ENCODE data around the gene NPPB.

The NPPB gene

DNA sequence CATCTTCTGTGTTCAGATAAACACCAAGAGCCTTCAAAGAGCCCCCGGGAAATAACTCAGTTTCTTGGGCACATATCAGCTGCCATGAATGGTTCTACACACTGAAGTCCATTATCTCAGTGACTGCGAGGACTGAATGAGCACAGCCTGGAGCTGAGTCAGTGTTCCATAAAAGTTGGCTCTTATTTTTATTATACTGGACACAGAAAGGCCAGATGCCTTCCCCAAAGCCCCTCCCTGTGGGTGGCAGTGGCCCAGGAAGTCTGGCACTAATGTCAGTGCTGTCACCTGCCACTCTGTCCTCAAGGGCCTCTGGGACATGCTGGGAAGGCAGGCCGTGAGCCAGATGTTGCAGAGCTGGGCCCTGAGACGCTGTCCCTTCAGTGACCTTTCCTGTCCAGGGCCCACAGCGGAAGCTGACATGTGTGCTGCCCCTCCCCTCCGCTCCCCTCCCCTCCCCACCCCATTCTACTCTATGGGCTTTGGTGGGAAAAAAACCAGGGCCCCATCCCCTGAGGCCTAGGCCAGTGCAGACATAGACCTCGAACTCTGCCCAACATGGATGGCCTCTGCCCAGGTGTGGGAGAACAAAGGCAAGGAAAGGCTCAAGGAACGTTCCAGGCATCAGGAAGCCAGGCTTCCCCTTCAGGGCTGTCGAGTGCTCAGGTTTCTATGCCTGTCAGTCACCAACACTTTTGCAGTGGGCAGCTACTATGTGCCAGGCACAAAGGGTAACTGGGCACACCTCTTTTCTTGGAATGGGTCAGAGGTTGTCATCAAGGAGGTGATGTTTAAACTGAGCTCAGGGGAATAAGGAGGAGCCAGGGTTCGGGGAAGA lies 22.4 kb upstream of the NPPB start:
- DNase-seq: no peak

DNA sequence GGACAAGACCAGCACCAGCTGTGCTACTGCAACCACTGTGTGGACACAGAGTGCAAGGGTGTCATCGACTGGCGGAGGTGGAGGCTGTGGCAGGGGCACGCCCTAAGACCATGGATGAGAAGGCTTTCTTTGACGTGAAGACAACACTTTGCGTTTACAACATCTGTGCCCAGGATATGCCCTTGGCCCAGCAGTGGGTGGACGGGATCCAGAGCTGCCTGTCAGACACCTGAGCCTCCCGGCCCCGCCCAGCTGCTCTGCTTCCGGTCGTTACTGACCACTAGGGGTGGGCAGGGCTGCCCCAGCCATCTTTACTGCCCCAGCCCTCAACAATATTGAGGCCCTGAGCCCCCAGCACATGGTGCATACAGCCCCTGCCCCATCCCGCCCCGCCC lies 21.4 kb upstream of the NPPB start:
- DNase-seq: no peak

DNA sequence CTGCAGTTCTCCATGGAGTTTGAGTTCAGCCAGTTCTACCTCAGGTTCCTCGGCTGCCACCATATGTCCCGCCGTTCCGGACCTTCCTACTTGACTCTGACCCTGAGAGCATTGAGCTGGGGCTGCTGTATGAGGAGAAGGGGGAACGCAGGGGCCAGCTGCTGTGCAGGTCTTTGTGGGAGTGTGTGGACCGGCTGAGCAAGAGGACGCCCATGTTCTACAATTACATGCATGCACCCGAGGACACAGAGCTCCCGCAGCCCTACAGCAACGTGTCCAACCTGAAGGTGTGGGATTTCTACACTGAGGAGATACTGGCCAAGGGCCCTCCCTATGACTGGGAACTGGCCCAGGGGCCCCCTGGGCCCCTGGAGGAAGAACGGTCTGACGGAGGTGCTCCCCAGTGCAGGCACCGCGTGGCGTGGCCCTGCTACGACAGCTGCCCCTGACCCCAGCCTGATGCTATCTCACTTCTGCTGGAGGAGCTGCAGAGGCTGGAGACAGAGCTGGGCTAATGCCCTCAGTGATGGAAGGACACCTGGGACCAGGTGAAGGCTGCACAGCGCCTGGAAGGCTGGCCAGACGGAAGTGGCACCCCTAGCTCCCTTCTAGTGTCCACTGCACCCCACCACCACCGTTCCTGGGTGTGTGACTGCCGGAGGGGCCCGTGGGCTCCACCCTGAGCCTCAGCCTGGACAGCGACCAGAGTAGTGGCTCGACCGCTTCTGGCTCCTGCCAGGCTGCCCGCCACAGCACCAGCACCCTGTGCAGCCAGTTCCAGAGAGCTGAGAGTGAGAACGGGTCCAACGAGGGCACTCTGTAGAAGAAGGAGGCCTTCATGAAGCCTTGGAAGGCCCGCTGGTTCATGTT lies 20.8 kb upstream of the NPPB start:
- DNase-seq: no peak

DNA sequence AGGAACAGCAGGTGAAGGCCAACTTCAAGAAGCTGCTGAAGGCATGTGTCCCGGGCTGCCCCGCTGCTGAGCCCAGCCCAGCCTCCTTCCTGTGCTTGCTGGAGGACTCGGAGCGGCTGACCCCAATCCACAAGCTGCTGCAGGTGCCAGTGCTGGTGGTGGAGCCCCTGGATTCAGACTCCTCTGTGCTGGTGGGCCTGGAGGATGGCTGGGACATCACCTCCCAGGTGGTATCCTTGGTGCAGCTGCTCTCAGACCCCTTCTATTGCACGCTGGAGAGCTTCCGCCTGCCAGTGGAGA lies 20.1 kb upstream of the NPPB start:
- DNase-seq: no peak

DNA sequence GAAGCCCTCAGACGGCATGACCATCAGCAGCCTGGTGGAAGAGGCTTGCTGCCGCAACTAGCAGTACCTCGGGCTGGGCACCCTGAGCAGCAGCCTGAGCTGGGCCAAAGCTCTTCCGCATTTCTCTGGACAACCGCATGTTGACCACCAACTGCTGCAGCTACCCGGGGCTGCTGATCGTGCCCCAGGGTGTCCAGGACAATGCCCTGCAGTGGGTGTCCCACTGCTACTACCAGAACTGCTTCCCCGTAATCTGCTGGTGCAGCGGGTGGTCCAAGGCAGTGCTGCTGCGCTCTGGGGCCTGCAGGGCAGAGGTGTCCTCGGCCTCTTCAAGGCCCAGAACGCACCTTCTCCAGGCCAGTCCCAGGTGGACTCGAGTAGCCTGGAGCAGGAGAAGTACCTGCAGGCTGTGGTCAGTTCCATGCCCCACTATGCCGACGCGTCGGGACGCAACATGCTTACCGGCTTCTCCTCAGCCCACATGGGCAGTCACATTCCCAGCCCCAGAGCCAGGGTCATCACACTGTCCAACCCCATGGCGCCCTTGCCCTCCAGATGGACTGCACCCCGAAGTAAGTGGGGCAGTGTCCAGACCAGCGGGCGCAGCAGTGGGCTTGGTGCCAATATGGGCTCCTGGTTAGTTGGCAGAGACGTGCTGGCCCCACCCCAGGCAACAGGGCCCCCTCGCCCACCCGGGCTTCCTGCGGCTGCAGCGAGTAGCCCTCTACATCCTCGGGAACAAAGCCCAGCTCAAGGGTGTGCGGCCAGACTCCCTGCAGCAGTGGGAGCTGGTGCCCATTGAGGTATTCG lies 19.5 kb upstream of the NPPB start:
- DNase-seq: no peak

DNA sequence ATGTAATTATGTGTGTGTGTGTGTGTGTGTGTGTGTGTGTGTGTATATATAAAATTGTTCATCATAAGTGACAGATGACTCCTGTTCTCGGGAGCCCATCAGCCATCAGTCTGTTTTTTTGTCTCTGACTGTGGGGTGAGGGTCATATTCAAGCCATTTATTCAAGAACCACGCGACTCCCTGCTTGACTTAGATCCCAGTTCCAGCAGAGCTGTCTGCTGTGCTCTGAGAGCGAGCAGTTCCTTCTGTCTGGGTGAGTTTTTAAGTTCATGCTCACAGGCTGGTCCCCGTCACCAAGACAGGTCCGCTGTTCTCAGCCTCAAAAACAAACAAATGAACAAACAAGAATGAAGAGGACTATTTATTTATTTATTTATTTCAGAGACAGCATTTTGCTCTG lies 18.3 kb upstream of the NPPB start:
- DNase-seq: no peak

DNA sequence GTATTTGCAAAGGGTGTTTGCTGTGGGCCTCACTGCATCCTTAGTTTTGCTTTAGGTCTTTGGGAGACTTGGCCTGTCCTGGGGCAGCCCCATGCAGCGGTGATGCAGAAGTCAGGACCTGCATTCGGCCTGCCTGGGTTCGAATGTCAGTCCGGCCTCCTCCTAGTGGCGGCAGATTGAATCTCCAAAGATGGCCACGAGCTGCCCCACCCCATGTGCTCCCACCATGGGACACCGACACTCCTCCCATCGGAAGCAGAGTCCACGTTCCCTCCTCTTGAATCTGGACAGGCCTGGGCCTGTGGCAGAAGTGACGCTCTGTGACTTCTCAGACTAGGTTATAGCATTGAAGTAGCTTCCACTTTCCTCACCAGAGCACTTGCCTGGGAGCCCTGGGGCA lies 16.3 kb upstream of the NPPB start:
- no peak for DNase-seq

DNA sequence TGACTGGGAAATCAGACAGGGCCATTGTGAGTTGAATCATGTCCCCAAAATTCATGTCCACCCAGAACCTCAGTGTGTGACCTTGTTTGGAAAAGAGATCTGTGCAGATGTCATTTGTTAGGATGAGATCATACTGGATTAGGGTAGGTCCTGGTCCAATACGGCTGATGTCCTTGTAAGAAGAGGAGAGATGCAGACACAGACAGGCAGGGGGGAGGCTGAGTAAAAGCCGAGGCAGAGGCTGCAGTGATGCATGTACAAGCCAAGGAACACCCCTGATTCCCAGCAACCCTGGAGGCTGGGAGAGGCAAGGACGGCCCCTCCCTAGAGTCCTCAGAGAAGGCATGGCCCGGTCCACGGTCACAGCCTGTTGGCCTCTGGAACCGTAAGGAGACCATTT lies 15.9 kb upstream of the NPPB start:
- no peak for DNase-seq

DNA sequence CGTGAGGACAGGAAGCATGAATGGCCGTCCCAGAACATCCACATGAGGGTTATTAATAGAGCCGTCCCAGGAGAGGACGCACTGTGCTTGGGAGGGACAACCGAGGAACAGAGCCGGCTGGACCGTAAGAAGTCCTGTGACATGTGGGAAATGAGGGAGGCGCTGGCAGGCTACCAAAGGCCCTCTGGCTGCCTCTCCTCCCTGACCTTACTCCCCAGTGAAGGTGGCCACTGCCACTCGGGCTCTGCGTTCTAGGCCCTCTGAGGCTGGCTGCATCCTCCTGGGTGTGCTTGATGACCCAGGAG lies 15.5 kb upstream of the NPPB start:
- no peak for DNase-seq

DNA sequence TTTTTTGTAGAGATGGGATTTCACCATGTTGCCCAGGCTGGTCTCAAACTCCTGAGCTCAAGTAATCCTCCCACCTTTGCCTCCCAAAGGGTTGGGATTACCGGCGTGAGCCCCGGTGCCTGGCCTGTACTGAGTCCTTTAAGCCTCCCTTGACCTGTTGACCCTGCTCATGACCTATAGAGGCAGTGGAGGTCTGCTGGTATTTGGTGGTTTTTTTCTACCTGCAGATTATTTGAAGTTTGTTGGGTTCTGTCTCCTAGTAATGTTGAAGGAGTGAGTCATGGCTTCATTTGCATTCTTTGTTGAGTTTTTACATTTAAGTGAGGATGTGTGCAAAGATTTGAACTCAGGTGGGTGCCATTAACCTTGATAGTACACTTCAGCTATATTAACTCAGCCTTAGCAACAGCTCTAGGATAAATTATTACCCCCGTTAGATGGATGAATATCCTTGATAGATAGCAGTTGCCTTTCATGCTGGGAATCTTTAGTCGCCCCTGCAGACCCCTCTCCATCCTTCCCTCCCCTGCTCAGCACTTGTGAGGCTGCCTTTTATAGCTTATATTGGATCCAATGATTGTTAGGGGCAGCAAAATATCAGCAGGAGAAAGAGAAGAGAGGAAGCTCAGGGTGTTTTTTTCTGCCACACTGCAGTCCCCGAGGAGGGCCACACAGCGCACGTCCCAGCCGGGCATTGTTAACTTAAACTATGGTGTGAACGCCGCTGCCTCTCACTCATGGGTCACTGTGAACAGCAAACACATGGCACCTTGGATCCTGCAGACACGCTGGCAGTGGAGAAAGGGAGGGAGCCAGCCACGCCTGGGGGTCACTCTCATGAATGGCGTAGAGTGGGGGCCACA lies 14.9 kb upstream of the NPPB start:
- no peak for DNase-seq

DNA sequence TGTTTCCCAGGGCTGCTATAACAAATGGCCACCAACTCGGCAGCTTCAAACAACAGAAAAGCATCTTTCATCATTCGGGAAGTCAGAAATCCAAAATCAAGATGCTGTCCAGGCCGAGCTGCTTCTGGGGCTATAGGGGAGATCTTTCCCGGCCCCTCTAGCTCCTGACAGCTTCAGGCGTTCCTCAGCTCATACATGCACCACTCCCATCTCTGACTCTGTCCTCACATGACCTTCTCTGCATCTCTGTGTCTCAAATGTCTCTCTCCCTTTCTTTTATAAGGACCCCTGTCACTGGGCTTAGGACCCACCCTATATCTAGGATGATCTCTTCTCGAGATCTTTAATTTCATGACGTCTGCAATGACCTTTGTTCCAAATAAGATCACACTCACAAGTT lies 13.8 kb upstream of the NPPB start:
- no peak for DNase-seq

DNA sequence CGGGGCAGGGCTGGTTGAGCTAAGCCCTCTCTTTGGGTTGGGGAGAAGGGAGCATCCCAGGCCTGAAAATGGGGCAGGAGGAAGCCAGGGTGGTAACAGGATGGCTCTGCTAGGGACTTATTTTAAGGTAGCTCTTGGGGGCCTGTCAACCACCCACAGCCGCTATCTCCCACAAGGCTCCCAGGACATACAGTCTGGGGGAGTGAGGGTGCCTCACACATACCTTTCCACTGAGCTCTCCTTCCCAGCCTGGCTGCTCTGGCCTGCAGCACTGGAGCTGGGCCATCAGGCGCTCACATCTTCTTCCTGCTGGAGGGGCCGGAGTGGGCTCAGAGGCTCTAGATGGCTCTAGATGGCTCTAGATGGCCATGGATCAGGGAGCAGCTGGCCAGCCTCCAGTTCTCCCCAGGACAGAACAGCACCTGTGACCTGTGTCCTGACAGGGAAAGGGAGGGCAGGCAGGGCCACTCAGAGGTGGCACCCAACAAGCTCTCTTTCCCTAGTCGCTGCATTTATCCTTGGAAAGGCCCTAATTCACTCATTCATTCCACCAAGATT lies 11.0 kb upstream of the NPPB start:
- DNase-seq: no peak

DNA sequence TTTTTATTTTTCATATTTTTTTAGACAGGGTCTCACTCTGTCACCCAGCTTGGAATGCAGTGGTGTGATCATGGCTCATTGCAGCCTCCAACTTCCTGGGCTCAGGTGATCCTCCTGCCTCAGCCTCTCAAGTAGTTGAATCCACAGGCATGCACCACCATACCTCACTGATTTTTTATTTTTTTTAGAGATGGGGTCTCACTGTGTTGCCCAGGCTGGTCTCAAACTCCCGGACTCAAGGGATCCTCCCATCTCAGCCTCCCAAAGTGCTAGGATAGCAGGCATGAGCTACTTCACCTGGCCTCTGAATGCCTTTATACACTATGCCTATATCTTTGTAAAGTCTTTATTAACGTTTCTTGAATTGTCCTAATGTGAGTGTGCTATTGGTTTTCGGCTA lies 10.4 kb upstream of the NPPB start:
- DNase-seq: no peak

DNA sequence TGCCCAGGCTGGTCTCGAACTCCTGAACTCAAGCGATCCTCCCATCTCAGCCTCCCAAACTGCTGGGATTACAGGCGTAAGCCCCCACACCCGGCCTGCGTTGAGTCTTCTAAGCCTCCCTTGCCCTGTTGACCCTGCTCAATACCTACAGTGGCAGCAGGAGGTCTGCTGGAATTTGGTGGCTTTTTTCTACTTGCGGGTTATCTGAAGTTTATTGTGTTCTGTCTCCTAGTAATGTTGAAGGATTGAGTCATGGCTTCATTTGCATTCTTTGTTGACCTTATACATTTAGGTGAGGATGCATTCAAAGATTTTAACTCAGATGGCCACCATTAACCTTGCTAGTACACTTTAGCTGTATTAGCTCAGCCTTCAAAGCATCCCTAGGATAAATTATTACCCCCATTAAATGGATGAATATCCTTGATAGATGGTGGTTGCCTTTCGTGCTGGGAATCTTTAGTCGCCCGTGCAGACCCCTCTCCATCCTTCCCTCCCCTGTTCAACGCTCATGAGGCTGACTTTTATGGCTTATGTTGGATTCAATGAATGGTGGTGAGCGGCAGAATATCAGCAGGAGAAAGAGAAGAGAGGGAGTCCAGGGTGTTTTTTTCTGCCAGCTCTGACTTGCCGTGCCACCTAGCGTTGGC lies 9.7 kb upstream of the NPPB start:
- no peak for DNase-seq

DNA sequence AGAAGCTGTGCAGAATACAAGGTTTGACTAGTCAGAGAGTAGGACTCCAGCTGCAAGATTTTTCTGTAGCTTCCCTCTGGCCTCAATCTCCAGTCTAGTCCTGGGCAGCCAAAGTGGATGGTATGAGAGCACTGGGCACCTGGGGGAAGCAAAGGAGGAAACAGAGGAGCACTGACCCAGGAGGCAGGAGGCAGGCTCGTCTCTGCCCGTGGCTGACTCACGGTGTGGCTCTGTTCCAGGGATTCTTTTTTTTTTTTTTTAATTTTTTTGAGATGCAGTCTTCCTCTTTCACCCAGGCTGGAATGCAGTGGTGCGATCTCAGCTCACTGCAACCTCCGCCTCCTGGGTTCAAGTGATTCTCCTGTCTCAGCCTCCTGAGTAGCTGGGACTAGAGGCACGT lies 4.1 kb upstream of the NPPB start:
- no peak for DNase-seq

DNA sequence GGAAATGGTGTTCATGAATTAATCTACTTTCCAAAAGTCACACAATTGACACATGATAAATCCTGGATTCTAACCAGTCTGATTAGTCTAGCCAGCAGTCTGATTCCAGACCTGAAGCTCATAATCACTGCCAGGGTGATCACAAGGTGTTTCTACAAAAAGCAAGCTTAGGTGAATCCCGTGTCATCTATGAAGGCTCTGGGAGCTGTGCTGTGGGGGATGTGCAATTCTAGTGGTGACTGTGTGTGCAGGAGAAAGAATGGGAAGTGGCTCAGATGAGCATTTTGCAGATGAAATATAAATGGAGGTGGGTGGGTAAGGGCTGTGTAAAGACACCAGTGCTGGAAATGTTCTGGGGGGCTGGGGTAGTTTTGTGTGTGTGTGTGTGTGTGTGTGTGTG lies 1.8 kb upstream of the NPPB start:
- DNase-seq: no peak

DNA sequence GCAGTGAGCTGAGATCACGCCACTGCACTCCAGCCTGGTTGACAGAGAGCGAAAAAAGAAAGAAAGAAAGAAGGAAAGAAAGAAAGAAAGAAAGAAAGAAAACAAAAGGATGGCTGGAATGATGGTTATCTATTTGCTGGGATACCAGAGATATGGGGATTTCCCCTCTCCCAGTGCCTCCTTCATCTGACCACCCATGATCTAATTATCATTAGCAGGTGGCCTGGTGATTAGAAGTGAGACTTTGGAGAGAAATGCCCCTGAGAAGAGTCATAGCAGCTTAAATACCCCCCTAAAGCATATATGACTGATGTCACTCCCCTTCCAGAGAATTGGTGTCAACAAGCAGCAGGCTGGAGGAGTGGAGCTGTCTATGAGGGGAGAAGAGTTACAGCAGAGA lies 1.3 kb upstream of the NPPB start:
- no peak for DNase-seq

DNA sequence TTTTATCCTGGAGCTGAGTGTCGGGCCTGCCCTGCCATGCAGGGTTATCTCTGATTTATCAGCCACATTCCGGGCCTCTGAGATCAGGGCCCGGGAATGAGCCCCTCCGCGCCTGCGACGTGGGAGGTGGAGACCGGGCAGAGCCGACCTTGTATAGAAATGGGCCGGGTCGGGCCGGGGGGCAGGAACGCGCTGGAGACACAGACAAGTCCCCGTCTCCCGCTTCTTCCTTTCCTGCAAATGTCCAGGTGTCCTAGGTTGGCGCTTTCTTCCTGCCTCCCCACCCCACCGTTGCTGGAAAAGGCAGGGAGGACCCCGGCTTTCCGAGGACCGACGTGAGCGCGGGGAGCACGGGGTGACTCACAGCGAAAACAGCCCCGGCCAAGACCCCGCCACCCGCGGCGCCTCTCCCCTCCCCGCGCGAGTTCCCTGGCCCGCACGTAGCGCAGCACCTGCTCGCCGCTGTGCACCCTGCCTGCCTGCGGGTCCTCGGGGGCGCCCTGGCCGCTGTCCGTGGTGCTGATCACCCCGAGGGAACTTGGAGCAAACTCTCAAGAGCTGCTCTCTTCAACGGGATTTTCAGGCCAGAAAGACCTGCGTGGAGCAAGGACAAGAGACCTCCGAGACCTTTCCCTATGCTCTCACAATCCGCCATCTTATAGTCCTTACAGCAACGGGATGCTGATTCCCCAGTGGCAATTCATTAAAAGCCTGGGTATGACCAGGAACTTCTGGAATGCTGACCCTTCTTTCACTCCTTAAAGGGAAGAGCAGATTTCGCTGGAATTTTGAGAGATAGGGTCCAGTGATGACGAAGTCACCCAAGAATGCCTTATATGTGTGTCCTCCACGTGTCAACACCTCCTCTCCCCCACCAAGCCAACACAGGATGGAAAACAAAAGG lies 475 bp upstream of the NPPB start:
- DNase-seq: no peak

DNA sequence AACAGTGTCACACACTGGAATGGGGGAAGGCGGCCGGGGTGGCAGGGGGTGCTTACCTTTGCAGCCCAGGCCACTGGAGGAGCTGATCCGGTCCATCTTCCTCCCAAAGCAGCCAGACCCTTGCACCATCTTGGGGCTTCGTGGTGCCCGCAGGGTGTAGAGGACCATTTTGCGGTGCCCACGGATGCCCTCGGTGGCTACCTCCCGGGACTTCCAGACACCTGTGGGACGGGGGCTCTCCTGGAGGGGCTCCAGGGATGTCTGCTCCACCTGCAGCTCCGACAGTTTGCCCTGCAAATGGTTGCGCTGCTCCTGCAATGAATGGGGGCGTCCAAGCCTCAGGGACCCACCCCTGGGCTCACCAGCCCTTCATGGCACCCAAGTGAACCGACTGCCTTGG lies 587 bp downstream of the NPPB start:
- no peak for DNase-seq

DNA sequence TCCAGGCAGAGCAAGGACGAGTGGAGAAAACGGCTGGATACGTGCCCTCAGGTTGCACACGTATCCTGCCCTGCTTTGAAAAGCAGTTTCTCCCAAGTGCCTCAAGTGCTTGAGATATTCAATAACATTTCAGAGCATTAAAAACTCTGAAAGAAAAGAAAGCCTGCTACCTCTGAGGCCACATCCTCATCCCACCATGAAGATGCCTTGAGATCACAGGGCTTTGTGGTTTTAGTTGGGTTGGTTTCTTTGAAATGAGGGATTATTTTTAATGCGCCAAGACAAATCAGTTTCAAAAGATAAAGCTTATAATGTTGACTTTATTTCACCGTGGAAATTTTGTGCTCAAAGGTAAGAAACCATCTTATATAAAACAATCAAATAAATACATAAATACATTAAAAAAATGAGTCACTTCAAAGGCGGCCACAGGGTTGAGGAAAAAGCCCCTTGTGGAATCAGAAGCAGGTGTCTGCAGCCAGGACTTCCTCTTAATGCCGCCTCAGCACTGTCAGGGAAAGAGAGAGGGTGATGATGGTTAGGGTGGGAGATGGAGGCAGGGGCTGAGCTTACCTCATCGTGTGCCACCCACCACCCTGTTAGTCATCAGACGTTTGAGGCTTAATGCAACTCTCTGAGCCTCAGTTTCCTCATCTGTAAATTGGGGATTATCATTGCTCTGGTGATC lies 1.4 kb downstream of the NPPB start:
- no peak for DNase-seq
